ENCODE results near the gene PC.

- TF ChIP-seq CTCF (IDR thresholded peaks at IDR 0.05) = no peak
- TF ChIP-seq POLR2A (IDR thresholded peaks at IDR 0.05) = no peak
Measured at GRCh38 chr11:66889960-66890359, 68.2 kb downstream of the PC start.
